Liver (tissue), 9 donors: Measurements from ENCODE around the gene KCTD2. TPM values are rescaled to one million over a fixed set of nuclear protein-coding genes. Genes with fewer than 3 reads are reported as not detected.

ENCODE experiments used
- DNase-seq: peaks from one replicate; pipeline ENCODE4 v3.0.0-alpha.2; 2017; ENCODE audit warnings: low spot score
- H3K27ac ChIP-seq, 2 donors: one replicate each; pipeline ENCODE4 v1.7.0; 2013; ENCODE audit warnings: inconsistent platforms in 2 of 2, low read length in 2 of 2, control low read depth in 1 of 2, low read depth in 1 of 2, mild to moderate bottlenecking in 1 of 2
- H3K27me3 ChIP-seq, 4 donors: one replicate each; pipeline versions ENCODE4 v1.6.1 to v1.7.0; 2013; ENCODE audit warnings: low read length in 3 of 4, inconsistent platforms in 1 of 4, mild to moderate bottlenecking in 1 of 4, moderate library complexity in 1 of 4; ENCODE audit not compliant: control insufficient read depth in 4 of 4, insufficient read depth in 4 of 4
- H3K36me3 ChIP-seq, 4 donors: one replicate each; pipeline versions ENCODE4 v1.6.1 to v1.7.0; 2013; ENCODE audit warnings: low read length in 3 of 4, mild to moderate bottlenecking in 3 of 4, low read depth in 1 of 4, moderate library complexity in 1 of 4; ENCODE audit not compliant: control insufficient read depth in 4 of 4, insufficient read depth in 3 of 4
- H3K4me1 ChIP-seq, 4 donors: one replicate each; pipeline versions ENCODE4 v1.6.1 to v1.7.0; 2013; ENCODE audit warnings: low read length in 3 of 4, mild to moderate bottlenecking in 3 of 4, moderate library complexity in 1 of 4; ENCODE audit not compliant: control insufficient read depth in 4 of 4, insufficient read depth in 4 of 4
- H3K4me3 ChIP-seq, 3 donors: one replicate each; pipeline versions ENCODE4 v1.6.1 to v1.7.0; 2013; ENCODE audit warnings: low read length in 3 of 3, control low read depth in 1 of 3, low read depth in 1 of 3, mild to moderate bottlenecking in 1 of 3
- H3K9ac ChIP-seq, 2 donors: one replicate each; pipeline ENCODE4 v1.7.0; 2013; ENCODE audit warnings: low read length in 2 of 2, mild to moderate bottlenecking in 2 of 2, moderate library complexity in 2 of 2, control low read depth in 1 of 2, low read depth in 1 of 2
- H3K9me3 ChIP-seq, 4 donors: one replicate each; pipeline versions ENCODE4 v1.6.1 to v1.7.0; 2013; ENCODE audit warnings: low read length in 3 of 4; ENCODE audit not compliant: control insufficient read depth in 4 of 4
- EGR1 ChIP-seq, 2 donors: IDR thresholded peaks; 2 replicates each; pipeline ENCODE4 v1.6.1; 2016 to 2018; ENCODE audit warnings: antibody characterized with exemption in 2 of 2, low read depth in 2 of 2
- FOXA1 ChIP-seq: IDR thresholded peaks from 2 replicates; pipeline ENCODE4 v1.6.1; 2016; ENCODE audit warnings: antibody characterized with exemption
- HNF4A ChIP-seq, 2 donors: conservative IDR thresholded peaks; 2 replicates each; pipeline ENCODE4 v1.6.1; 2016; ENCODE audit warnings: antibody characterized with exemption in 2 of 2, mild to moderate bottlenecking in 2 of 2
- JUND ChIP-seq, 2 donors: IDR thresholded peaks; 2 replicates each; pipeline ENCODE4 v1.6.1; 2016; ENCODE audit warnings: antibody characterized with exemption in 2 of 2
- NR2F2 ChIP-seq: IDR thresholded peaks from 2 replicates; pipeline ENCODE4 v1.6.1; 2016; ENCODE audit warnings: antibody characterized with exemption
- RXRA ChIP-seq, 2 donors: IDR thresholded peaks; 2 replicates each; pipeline ENCODE4 v1.6.1; 2017 to 2018; ENCODE audit warnings: antibody characterized with exemption in 2 of 2, mild to moderate bottlenecking in 1 of 2
- SP1 ChIP-seq: IDR thresholded peaks from 2 replicates; pipeline ENCODE4 v1.6.1; 2018; ENCODE audit warnings: antibody characterized with exemption, mild to moderate bottlenecking
- TAF1 ChIP-seq: conservative IDR thresholded peaks from 2 replicates; pipeline ENCODE4 v1.6.1; 2016; ENCODE audit warnings: antibody characterized with exemption, mild to moderate bottlenecking
- YY1 ChIP-seq: IDR thresholded peaks from 2 replicates; pipeline ENCODE4 v1.6.1; 2016; ENCODE audit warnings: antibody characterized with exemption, mild to moderate bottlenecking
- WGBS: extraction: QIAGEN DNeasy Blood & Tissue Kit; methylation state at CpG from one replicate; pipeline ENCODE4 v1.1.7; 2013; 5-methylcytosine and 5-hydroxymethylcytosine counted together
- polyA plus RNA-seq, 2 donors: library from polyadenylated mRNA; stranded (reverse) in 1 of 2; unstranded in 1 of 2; fragments of 200-250 nt in 1 of 2; fragments of >200 nt in 1 of 2; fragmentation: Nextera tagmentation in 1 of 2; extraction: Ambion mirVana in 1 of 2; gene quantifications; one replicate each; pipeline versions ENCODE4 v1.2.1 to v1.2.3, GENCODE V29; 2013 to 2015
- total RNA-seq, 2 donors: library from RNA; depleted of rRNA; stranded (reverse); fragments of >200 nt; gene quantifications; one replicate each; pipeline ENCODE4 v1.2.3, GENCODE V29; 2014
- TF ChIP-seq, protein P1 (sequence below): fragments of 150-350 bp; IDR thresholded peaks from 2 replicates; pipeline ENCODE4 v1.5.1; 2017; ENCODE audit warnings: improper control_type of control experiment, low read depth, low read length; ENCODE audit not compliant: missing input control
- TF ChIP-seq, protein P2 (sequence below): IDR thresholded peaks from 2 replicates; pipeline ENCODE4 v1.6.1; 2016; ENCODE audit warnings: antibody characterized with exemption
- TF ChIP-seq, protein P3 (sequence below): IDR thresholded peaks from 2 replicates; pipeline ENCODE4 v1.6.1; 2016; ENCODE audit warnings: antibody characterized with exemption, mild to moderate bottlenecking
- TF ChIP-seq, protein P4 (sequence below): IDR thresholded peaks from 2 replicates; pipeline ENCODE4 v1.6.1; 2016; ENCODE audit warnings: antibody characterized with exemption
- TF ChIP-seq, protein P5 (sequence below): IDR thresholded peaks from 2 replicates; pipeline ENCODE4 v1.6.1; 2016; ENCODE audit warnings: antibody characterized with exemption
- donor health status: healthy.
- donor health status: healthy.
- donor health status: healthy.
- donor health status: healthy.
- donor health status: healthy.

KCTD2 gene
- total and polyA plus RNA-seq, 4 donors, result 2.4 to 8.2 (median 6.4) TPM

- Histone ChIP-seq H3K4me1 (no peaks in the 10 kb centered on the region), H3K36me3 (no peaks in the 10 kb centered on the region), H3K27ac (no peak overlapping the region), H3K9ac (no peak overlapping the region), H3K4me3 (no peak overlapping the region), H3K9me3 (no peaks in the 10 kb centered on the region), H3K27me3 (no peaks in the 10 kb centered on the region)
- TF ChIP-seq, protein P1, sequence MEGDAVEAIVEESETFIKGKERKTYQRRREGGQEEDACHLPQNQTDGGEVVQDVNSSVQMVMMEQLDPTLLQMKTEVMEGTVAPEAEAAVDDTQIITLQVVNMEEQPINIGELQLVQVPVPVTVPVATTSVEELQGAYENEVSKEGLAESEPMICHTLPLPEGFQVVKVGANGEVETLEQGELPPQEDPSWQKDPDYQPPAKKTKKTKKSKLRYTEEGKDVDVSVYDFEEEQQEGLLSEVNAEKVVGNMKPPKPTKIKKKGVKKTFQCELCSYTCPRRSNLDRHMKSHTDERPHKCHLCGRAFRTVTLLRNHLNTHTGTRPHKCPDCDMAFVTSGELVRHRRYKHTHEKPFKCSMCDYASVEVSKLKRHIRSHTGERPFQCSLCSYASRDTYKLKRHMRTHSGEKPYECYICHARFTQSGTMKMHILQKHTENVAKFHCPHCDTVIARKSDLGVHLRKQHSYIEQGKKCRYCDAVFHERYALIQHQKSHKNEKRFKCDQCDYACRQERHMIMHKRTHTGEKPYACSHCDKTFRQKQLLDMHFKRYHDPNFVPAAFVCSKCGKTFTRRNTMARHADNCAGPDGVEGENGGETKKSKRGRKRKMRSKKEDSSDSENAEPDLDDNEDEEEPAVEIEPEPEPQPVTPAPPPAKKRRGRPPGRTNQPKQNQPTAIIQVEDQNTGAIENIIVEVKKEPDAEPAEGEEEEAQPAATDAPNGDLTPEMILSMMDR, result no peak
- TF ChIP-seq, protein P2, sequence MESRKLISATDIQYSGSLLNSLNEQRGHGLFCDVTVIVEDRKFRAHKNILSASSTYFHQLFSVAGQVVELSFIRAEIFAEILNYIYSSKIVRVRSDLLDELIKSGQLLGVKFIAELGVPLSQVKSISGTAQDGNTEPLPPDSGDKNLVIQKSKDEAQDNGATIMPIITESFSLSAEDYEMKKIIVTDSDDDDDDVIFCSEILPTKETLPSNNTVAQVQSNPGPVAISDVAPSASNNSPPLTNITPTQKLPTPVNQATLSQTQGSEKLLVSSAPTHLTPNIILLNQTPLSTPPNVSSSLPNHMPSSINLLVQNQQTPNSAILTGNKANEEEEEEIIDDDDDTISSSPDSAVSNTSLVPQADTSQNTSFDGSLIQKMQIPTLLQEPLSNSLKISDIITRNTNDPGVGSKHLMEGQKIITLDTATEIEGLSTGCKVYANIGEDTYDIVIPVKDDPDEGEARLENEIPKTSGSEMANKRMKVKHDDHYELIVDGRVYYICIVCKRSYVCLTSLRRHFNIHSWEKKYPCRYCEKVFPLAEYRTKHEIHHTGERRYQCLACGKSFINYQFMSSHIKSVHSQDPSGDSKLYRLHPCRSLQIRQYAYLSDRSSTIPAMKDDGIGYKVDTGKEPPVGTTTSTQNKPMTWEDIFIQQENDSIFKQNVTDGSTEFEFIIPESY, result no peak
- TF ChIP-seq SP1 (no peak), EGR1 (IDR thresholded peaks at IDR 0.05; ENCODE audit: low read depth in 2 of 2) (no peak), FOXA1 (no peak), YY1 (no peak), JUND (IDR thresholded peaks at IDR 0.05) (no peak), NR2F2 (no peak), HNF4A (conservative IDR thresholded peaks at IDR 0.05) (no peak)
- TF ChIP-seq, protein P3, sequence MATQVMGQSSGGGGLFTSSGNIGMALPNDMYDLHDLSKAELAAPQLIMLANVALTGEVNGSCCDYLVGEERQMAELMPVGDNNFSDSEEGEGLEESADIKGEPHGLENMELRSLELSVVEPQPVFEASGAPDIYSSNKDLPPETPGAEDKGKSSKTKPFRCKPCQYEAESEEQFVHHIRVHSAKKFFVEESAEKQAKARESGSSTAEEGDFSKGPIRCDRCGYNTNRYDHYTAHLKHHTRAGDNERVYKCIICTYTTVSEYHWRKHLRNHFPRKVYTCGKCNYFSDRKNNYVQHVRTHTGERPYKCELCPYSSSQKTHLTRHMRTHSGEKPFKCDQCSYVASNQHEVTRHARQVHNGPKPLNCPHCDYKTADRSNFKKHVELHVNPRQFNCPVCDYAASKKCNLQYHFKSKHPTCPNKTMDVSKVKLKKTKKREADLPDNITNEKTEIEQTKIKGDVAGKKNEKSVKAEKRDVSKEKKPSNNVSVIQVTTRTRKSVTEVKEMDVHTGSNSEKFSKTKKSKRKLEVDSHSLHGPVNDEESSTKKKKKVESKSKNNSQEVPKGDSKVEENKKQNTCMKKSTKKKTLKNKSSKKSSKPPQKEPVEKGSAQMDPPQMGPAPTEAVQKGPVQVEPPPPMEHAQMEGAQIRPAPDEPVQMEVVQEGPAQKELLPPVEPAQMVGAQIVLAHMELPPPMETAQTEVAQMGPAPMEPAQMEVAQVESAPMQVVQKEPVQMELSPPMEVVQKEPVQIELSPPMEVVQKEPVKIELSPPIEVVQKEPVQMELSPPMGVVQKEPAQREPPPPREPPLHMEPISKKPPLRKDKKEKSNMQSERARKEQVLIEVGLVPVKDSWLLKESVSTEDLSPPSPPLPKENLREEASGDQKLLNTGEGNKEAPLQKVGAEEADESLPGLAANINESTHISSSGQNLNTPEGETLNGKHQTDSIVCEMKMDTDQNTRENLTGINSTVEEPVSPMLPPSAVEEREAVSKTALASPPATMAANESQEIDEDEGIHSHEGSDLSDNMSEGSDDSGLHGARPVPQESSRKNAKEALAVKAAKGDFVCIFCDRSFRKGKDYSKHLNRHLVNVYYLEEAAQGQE, result no peak
- TF ChIP-seq, protein P4, sequence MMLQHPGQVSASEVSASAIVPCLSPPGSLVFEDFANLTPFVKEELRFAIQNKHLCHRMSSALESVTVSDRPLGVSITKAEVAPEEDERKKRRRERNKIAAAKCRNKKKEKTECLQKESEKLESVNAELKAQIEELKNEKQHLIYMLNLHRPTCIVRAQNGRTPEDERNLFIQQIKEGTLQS, result no peak
- WGBS, result 77% methylated on average over 6 of the region's 6 CpGs
- no peak for DNase-seq
These were observed 48.2 kb upstream of the KCTD2 start for GRCh38 chr17:74998783-74999182.

DNA sequence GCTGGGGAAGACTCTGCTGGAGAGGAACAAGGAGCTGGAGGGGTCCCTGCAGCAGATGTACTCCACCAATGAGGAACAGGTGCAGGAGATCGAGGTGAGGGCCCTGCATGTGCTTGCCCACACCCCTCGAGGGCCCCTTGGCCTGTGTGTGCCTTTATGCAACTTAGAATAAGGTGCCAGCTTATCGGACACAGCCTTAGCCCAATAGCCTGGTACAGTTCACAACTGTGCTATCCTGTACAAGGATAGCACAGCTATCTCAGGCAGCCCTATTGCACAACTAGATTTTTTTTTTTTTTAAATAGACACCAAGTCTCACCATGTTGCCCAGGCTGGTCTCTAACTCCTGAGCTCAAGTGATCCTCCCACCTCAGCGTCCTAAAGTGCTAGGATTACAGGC, 47.5 kb upstream of the KCTD2 start:
- H3K4me3 ChIP-seq, result no peak overlapping the region
- DNase-seq, result no peak
- no peak overlapping the region for H3K27ac ChIP-seq
- no peaks in the 10 kb centered on the region for H3K27me3 ChIP-seq
- H3K36me3 ChIP-seq, result no peaks in the 10 kb centered on the region
- TF ChIP-seq, protein P5, sequence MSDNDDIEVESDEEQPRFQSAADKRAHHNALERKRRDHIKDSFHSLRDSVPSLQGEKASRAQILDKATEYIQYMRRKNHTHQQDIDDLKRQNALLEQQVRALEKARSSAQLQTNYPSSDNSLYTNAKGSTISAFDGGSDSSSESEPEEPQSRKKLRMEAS, result no peak
- TF ChIP-seq SP1, result no peak
- TF ChIP-seq, protein P3, result no peak
- no peak for TF ChIP-seq EGR1 (IDR thresholded peaks at IDR 0.05; ENCODE audit: low read depth in 2 of 2)
- TF ChIP-seq, protein P2, result no peak
- no peak for TF ChIP-seq TAF1
- no peak for TF ChIP-seq RXRA (IDR thresholded peaks at IDR 0.05)
- no peak for TF ChIP-seq FOXA1
- no peaks in the 10 kb centered on the region for H3K4me1 ChIP-seq
- 70% methylated on average over 4 of the region's 4 CpGs for WGBS
- no peaks in the 10 kb centered on the region for H3K9me3 ChIP-seq
- H3K9ac ChIP-seq, result no peak overlapping the region
